ENCODE data around the gene ARMC7. TPM values are rescaled to one million over a fixed set of nuclear protein-coding genes. Genes with fewer than 3 reads are reported as not detected.

The ARMC7 gene
- total RNA-seq, 4 donors from 2014 or later: 3.5 to 10.3 (median 6.7) TPM

GRCh38 chr17:75075597-75076336 lies 34.0 kb upstream of the ARMC7 start:
- 63% methylated on average over 4 of the region's 4 CpGs for WGBS
- DNase-seq (ENCODE audit: extremely low spot score): no peak
- H3K9me3 ChIP-seq: no peaks in the 10 kb centered on the region
- intact Hi-C loops (cut with DNase I): no loop called here
- peaks cover 17 to 45% (median 21%) of the 10 kb centered on the region in 4 donors for H3K4me1 ChIP-seq
- no peak overlapping the region for H3K4me3 ChIP-seq
- no peak for TF ChIP-seq POLR2A (IDR thresholded peaks at IDR 0.05; ENCODE audit: low read depth)
- no peak for TF ChIP-seq POLR2AphosphoS5 (IDR thresholded peaks at IDR 0.05)
- TF ChIP-seq EP300 (IDR thresholded peaks at IDR 0.05): no peak
- TF ChIP-seq CTCF (IDR thresholded peaks at IDR 0.05): no peak
- H3K36me3 ChIP-seq: no peaks in the 10 kb centered on the region
- H3K27me3 ChIP-seq: no peaks in the 10 kb centered on the region
- H3K27ac ChIP-seq (replicated peaks in 1 of 4): peak overlapping the region in 2 of 4 donors; percentile 21 to 88

DNA sequence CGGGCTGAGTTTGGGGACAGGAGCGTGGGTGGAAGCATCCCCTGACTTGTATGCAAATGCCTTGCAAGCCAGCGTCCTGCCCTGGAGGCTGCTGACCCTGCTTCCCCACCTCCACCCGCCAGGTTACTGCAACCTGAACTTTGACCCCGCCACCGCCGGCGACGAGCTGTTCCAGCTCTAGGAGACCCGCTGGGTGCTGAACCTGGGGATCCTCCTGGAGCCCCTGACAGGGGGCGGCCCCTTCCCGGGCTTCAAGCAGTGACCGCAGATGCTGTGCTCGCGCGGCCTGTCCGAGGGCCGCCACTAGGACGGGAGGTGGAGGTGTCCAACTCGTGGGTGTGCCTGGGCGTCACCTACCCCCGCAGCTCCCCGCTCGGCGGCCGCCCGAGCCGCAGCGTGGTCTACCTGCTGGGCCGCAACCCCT lies 32.7 kb upstream of the ARMC7 start:
- WGBS: no CpG with 5 or more reads among the region's 30 CpGs

GRCh38 chr17:75077496-75078283 lies 32.1 kb upstream of the ARMC7 start:
- peaks cover 17 to 45% (median 21%) of the 10 kb centered on the region in 4 donors for H3K4me1 ChIP-seq
- WGBS: 11% methylated on average over 22 of the region's 53 CpGs
- intact Hi-C loops (cut with DNase I): no loop called here
- peak overlapping the region; percentile 57 to 63 (median 58) for H3K4me3 ChIP-seq
- peak; percentile 93 for DNase-seq (ENCODE audit: extremely low spot score)
- H3K27me3 ChIP-seq: no peaks in the 10 kb centered on the region
- no peak for TF ChIP-seq POLR2A (IDR thresholded peaks at IDR 0.05; ENCODE audit: low read depth)
- TF ChIP-seq POLR2AphosphoS5 (IDR thresholded peaks at IDR 0.05): peak; percentile 66 to 67
- peak; percentile 19 to 30 (median 23) for TF ChIP-seq CTCF (IDR thresholded peaks at IDR 0.05)
- H3K27ac ChIP-seq (replicated peaks in 1 of 4): peak overlapping the region; percentile 85 to 88 (median 86)
- H3K9me3 ChIP-seq: no peaks in the 10 kb centered on the region
- no peaks in the 10 kb centered on the region for H3K36me3 ChIP-seq

More for the DNA sequence above, 32.7 kb upstream of the ARMC7 start:
- Histone ChIP-seq H3K36me3 (no peaks in the 10 kb centered on the region), H3K27me3 (no peaks in the 10 kb centered on the region), H3K27ac (replicated peaks in 1 of 4) (peak overlapping the region; percentile 85 to 88 (median 86)), H3K4me3 (peak overlapping the region; percentile 57 to 63 (median 58)), H3K9me3 (no peaks in the 10 kb centered on the region), H3K4me1 (peaks cover 17 to 45% (median 21%) of the 10 kb centered on the region in 4 donors)
- intact Hi-C loops (cut with DNase I): no loop called here
- no peak for DNase-seq (ENCODE audit: extremely low spot score)
- TF ChIP-seq EP300 (IDR thresholded peaks at IDR 0.05) (no peak), POLR2A (IDR thresholded peaks at IDR 0.05; ENCODE audit: low read depth) (no peak), CTCF (IDR thresholded peaks at IDR 0.05) (no peak), POLR2AphosphoS5 (IDR thresholded peaks at IDR 0.05) (no peak)

- Histone ChIP-seq H3K36me3 (no peaks in the 10 kb centered on the region), H3K9me3 (no peaks in the 10 kb centered on the region), H3K4me1 (peaks cover 17 to 45% (median 20%) of the 10 kb centered on the region in 4 donors), H3K27me3 (no peaks in the 10 kb centered on the region), H3K27ac (replicated peaks in 1 of 4) (peak overlapping the region; percentile 85 to 88 (median 86)), H3K4me3 (peak overlapping the region in 1 of 4 donors; percentile 60)
- no peak for DNase-seq (ENCODE audit: extremely low spot score)
- TF ChIP-seq EP300 (IDR thresholded peaks at IDR 0.05): no peak
- no peak for TF ChIP-seq POLR2AphosphoS5 (IDR thresholded peaks at IDR 0.05)
- TF ChIP-seq POLR2A (IDR thresholded peaks at IDR 0.05; ENCODE audit: low read depth): no peak
- TF ChIP-seq CTCF (IDR thresholded peaks at IDR 0.05): no peak
- intact Hi-C loops (cut with DNase I): no loop called here
- WGBS: 69% methylated on average over 17 of the region's 17 CpGs
Observed at GRCh38 chr17:75078284-75079022, 31.3 kb upstream of the ARMC7 start.

All from esophagus muscularis mucosa (tissue), 4 donors.